ENCODE measurements around the gene MCU.

DNA sequence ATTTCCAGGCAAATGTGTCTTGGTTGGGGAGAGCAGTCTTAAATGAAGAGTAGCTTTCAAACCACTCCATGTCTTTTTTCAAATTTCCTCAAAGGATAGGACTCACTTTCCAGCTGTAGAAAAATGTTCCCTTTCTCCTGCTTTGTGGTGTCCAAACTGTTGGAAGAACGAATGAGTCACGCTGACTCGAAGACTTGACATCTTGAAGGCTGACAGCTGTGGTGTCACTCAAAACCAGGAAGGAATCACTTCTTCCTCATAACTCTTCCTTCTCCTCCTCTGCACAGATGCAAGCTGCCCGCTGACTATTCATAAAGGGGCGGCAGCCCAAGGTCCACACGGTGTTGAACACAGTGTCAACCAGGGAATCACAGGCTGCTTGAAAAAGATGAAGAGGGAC is 243.4 kb downstream of the MCU start:
- TF ChIP-seq, protein P1, sequence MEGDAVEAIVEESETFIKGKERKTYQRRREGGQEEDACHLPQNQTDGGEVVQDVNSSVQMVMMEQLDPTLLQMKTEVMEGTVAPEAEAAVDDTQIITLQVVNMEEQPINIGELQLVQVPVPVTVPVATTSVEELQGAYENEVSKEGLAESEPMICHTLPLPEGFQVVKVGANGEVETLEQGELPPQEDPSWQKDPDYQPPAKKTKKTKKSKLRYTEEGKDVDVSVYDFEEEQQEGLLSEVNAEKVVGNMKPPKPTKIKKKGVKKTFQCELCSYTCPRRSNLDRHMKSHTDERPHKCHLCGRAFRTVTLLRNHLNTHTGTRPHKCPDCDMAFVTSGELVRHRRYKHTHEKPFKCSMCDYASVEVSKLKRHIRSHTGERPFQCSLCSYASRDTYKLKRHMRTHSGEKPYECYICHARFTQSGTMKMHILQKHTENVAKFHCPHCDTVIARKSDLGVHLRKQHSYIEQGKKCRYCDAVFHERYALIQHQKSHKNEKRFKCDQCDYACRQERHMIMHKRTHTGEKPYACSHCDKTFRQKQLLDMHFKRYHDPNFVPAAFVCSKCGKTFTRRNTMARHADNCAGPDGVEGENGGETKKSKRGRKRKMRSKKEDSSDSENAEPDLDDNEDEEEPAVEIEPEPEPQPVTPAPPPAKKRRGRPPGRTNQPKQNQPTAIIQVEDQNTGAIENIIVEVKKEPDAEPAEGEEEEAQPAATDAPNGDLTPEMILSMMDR (conservative IDR thresholded peaks at IDR 0.05; ENCODE audit: low read length) = no peak
- TF ChIP-seq EZH2phosphoT487 (IDR thresholded peaks at IDR 0.05; ENCODE audit: borderline replicate concordance, low read depth, low read length) = no peak
